SK-N-SH (cell line): Measurements from ENCODE around the gene ZNF236. TPM values are rescaled to one million over a fixed set of nuclear protein-coding genes. Genes with fewer than 3 reads are reported as not detected.

Experiments used
- CTCF ChIA-PET: fragments of 300-600, 350-600 bp; formaldehyde crosslinking; extraction: SDS; loops from one replicate; lab custom pipeline; 2021; lab: Yijun Ruan, JAX
- POLR2A ChIA-PET: fragments of 350-600 bp; sonication (Branson Sonifier 250); formaldehyde crosslinking; extraction: SDS; loops from one replicate; lab custom pipeline; 2020; ENCODE audit warnings: antibody characterized with exemption, inconsistent platforms; lab: Yijun Ruan, JAX
- DNase-seq: peaks from one replicate; pipeline ENCODE4 v3.0.0; 2012
- H2AFZ ChIP-seq: fragments of 200-600 bp; sonication (generic); 2 replicates; pipeline ENCODE4 v1.8.1; 2016; ENCODE audit warnings: antibody characterized with exemption, mild to moderate bottlenecking, low read depth
- H3F3A ChIP-seq: fragments of 200-600 bp; sonication (generic); replicated peaks from 2 replicates; pipeline ENCODE3; 2016; ENCODE audit warnings: antibody characterized with exemption, mild to moderate bottlenecking; ENCODE audit not compliant: insufficient read depth
- H3K27ac ChIP-seq, 2 experiments: fragments of 200-500 bp in 1 of 2; fragments of 200-600 bp in 1 of 2; sonication (Bioruptor generic) in 1 of 2; sonication (generic), shearing (Covaris generic) in 1 of 2; 2 replicates each; pipeline versions ENCODE4 v1.5.1 to v1.6.1; 2014 to 2016; ENCODE audit warnings: low read depth in 2 of 2, inconsistent platforms in 1 of 2, low read length in 1 of 2, mild to moderate bottlenecking in 1 of 2, mixed read lengths in 1 of 2
- H3K27me3 ChIP-seq: fragments of 200-600 bp; sonication (generic), shearing (Covaris generic); 2 replicates; pipeline ENCODE4 v1.6.1; 2016; ENCODE audit warnings: mixed run types; ENCODE audit not compliant: insufficient read depth
- H3K36me3 ChIP-seq, 2 experiments: fragments of 200-500 bp in 1 of 2; fragments of 200-600 bp in 1 of 2; sonication (Bioruptor generic) in 1 of 2; sonication (generic) in 1 of 2; replicated peaks in 1 of 2; 2 replicates each; pipeline versions ENCODE3 to v1.5.1; 2014 to 2016; ENCODE audit warnings: low read length in 1 of 2, mild to moderate bottlenecking in 1 of 2; ENCODE audit not compliant: insufficient read depth in 2 of 2, control insufficient read depth in 1 of 2
- H3K4me1 ChIP-seq, 2 experiments: fragments of 200-500 bp in 1 of 2; fragments of 200-600 bp in 1 of 2; sonication (Bioruptor generic) in 1 of 2; sonication (generic), shearing (Covaris generic) in 1 of 2; 2 replicates each; pipeline versions ENCODE4 v1.5.1 to v1.6.1; 2014 to 2016; ENCODE audit warnings: low read depth in 1 of 2, low read length in 1 of 2, mixed run types in 1 of 2; ENCODE audit not compliant: insufficient read depth in 2 of 2, control insufficient read depth in 1 of 2
- H3K4me2 ChIP-seq: fragments of 200-600 bp; sonication (generic), shearing (Covaris generic); 2 replicates; pipeline ENCODE4 v1.6.1; 2017; ENCODE audit warnings: mixed run types
- H3K4me3 ChIP-seq, 2 experiments: fragments of 200-500 bp in 1 of 2; fragments of 200-600 bp in 1 of 2; sonication (Bioruptor generic) in 1 of 2; sonication (generic), shearing (Covaris generic) in 1 of 2; 2 replicates each; pipeline versions ENCODE4 v1.5.1 to v1.8.1; 2014 to 2016; ENCODE audit warnings: low read depth in 2 of 2, inconsistent platforms in 1 of 2, low read length in 1 of 2, mild to moderate bottlenecking in 1 of 2, mixed read lengths in 1 of 2, moderate library complexity in 1 of 2
- H3K79me2 ChIP-seq: fragments of 200-600 bp; sonication (generic); 2 replicates; pipeline ENCODE4 v1.8.1; 2017; ENCODE audit warnings: mild to moderate bottlenecking; ENCODE audit not compliant: insufficient read depth
- H3K9ac ChIP-seq: fragments of 200-600 bp; sonication (generic); 2 replicates; pipeline ENCODE4 v1.6.1; 2017; ENCODE audit warnings: mixed run types
- H3K9me2 ChIP-seq: fragments of 200-600 bp; sonication (generic); 2 replicates; pipeline ENCODE4 v1.6.1; 2017; ENCODE audit warnings: mixed run types
- H3K9me3 ChIP-seq: fragments of 200-600 bp; sonication (generic); 2 replicates; pipeline ENCODE4 v1.6.1; 2017; ENCODE audit warnings: mixed run types, mild to moderate bottlenecking, moderate library complexity
- H4K20me1 ChIP-seq: fragments of 200-600 bp; sonication (generic); 2 replicates; pipeline ENCODE4 v1.6.1; 2017; ENCODE audit warnings: mild to moderate bottlenecking, mixed run types; ENCODE audit not compliant: insufficient read depth
- CHD2 ChIP-seq: fragments of 150-350 bp; IDR thresholded peaks from 2 replicates; pipeline ENCODE4 v1.6.1; 2018; ENCODE audit warnings: low read length; ENCODE audit not compliant: partially characterized antibody
- ELF1 ChIP-seq: IDR thresholded peaks from 2 replicates; pipeline ENCODE4 v1.4.0; 2012
- EZH2phosphoT487 ChIP-seq: fragments of 200-600 bp; sonication (generic); IDR thresholded peaks from 2 replicates; pipeline ENCODE4 v1.6.1; 2017; ENCODE audit warnings: low read depth, mixed run types, mild to moderate bottlenecking, antibody characterized with exemption, moderate library complexity, borderline replicate concordance
- FOSL2 ChIP-seq: IDR thresholded peaks from 2 replicates; pipeline ENCODE4 v1.4.0; 2012; ENCODE audit warnings: low read depth, mild to moderate bottlenecking, moderate library complexity, borderline replicate concordance
- MEF2A ChIP-seq: IDR thresholded peaks from 2 replicates; pipeline ENCODE4 v1.4.0; 2012; ENCODE audit warnings: low read depth, borderline replicate concordance
- NRF1 ChIP-seq: IDR thresholded peaks from 2 replicates; pipeline ENCODE4 v1.6.1; 2012; ENCODE audit warnings: low read depth, mild to moderate bottlenecking, low read length
- PBX3 ChIP-seq: IDR thresholded peaks from 2 replicates; pipeline ENCODE4; 2012
- POLR2AphosphoS5 ChIP-seq: IDR thresholded peaks from 2 replicates; pipeline ENCODE4 v1.6.1; 2012; ENCODE audit warnings: low read depth, low read length
- RCOR1 ChIP-seq: fragments of 150-350 bp; IDR thresholded peaks from 2 replicates; pipeline ENCODE4 v1.6.1; 2017; ENCODE audit warnings: antibody characterized with exemption, low read length
- RXRA ChIP-seq: IDR thresholded peaks from 2 replicates; pipeline ENCODE4 v1.4.0; 2012; ENCODE audit warnings: low read depth, mild to moderate bottlenecking, borderline replicate concordance
- SIN3A ChIP-seq: IDR thresholded peaks from 2 replicates; pipeline ENCODE4 v1.6.1; 2012; ENCODE audit warnings: low read depth, mild to moderate bottlenecking, low read length, moderate library complexity, borderline replicate concordance
- TAF1 ChIP-seq: IDR thresholded peaks from 2 replicates; pipeline ENCODE4 v1.6.1; 2012; ENCODE audit warnings: low read depth, mild to moderate bottlenecking, low read length, moderate library complexity, borderline replicate concordance
- USF1 ChIP-seq: IDR thresholded peaks from 2 replicates; pipeline ENCODE4 v1.4.0; 2012; ENCODE audit warnings: low read depth, borderline replicate concordance
- YY1 ChIP-seq: IDR thresholded peaks from 2 replicates; pipeline ENCODE4 v1.4.0; 2012; ENCODE audit warnings: low read depth, mild to moderate bottlenecking
- ZBTB33 ChIP-seq: IDR thresholded peaks from 2 replicates; pipeline ENCODE4 v1.4.0; 2012; ENCODE audit warnings: low read depth, borderline replicate concordance
- WGBS: methylation state at CpG from one replicate; pipeline ENCODE4 v1.1.6; 2017; ENCODE audit warnings: low lambda C conversion rate; 5-methylcytosine and 5-hydroxymethylcytosine counted together
- polyA plus RNA-seq, 3 experiments: library from polyadenylated mRNA; depleted of rRNA; stranded (reverse); fragments of >200 nt; gene quantifications; 2 replicates each; pipeline ENCODE4 v1.2.3, GENCODE V29; 2012

Gene ZNF236
- polyA plus RNA-seq, 1 of the 3 experiments (the other 2 are of a cell fraction): 4.2 TPM

GRCh38 chr18:76931171-76931570 lies 108.8 kb downstream of the ZNF236 start:
- Histone ChIP-seq H3K27me3 (no peaks in the 10 kb centered on the region), H3K79me2 (no peaks in the 10 kb centered on the region), H3F3A (no peaks in the 10 kb centered on the region), H3K4me1 (no peaks in the 10 kb centered on the region), H3K9me3 (no peaks in the 10 kb centered on the region), H3K9me2 (no peaks in the 10 kb centered on the region), H3K4me2 (no peak overlapping the region), H3K36me3 (peaks cover 35 to 58% of the 10 kb centered on the region in 2 experiments), H3K27ac (no peak overlapping the region), H2AFZ (no peak overlapping the region), H3K4me3 (no peak overlapping the region), H4K20me1 (no peaks in the 10 kb centered on the region), H3K9ac (no peak overlapping the region)
- WGBS: 94% methylated on average over 6 of the region's 6 CpGs
- no peak for TF ChIP-seq FOSL2
- TF ChIP-seq NRF1: no peak
- TF ChIP-seq TAF1: no peak
- no peak for TF ChIP-seq USF1
- no peak for TF ChIP-seq RCOR1
- TF ChIP-seq EZH2phosphoT487: no peak
- TF ChIP-seq PBX3: no peak
- TF ChIP-seq SIN3A: no peak
- no peak for TF ChIP-seq MEF2A
- no peak for TF ChIP-seq ELF1
- TF ChIP-seq RXRA: no peak
- TF ChIP-seq POLR2AphosphoS5: no peak
- no peak for TF ChIP-seq YY1
- TF ChIP-seq ZBTB33: no peak
- no peak for TF ChIP-seq CHD2
- CTCF ChIA-PET: interaction anchor here (0.9 to 8.9 kb wide), 6 partner anchors 8 to 129 kb away, joined by 3 to 64 read pairs (median 4); no protein-coding TSS in a partner anchor
- POLR2A ChIA-PET: no interaction called here
- DNase-seq: no peak
